Hypothalamus (tissue), 51 donors: ENCODE results near the gene HELZ2.

Experiments used
- DNase-seq, 51 donors: peaks; one replicate each; lab custom pipeline; 2025; lab: John Stamatoyannopoulos, UW

Gene HELZ2

DNA sequence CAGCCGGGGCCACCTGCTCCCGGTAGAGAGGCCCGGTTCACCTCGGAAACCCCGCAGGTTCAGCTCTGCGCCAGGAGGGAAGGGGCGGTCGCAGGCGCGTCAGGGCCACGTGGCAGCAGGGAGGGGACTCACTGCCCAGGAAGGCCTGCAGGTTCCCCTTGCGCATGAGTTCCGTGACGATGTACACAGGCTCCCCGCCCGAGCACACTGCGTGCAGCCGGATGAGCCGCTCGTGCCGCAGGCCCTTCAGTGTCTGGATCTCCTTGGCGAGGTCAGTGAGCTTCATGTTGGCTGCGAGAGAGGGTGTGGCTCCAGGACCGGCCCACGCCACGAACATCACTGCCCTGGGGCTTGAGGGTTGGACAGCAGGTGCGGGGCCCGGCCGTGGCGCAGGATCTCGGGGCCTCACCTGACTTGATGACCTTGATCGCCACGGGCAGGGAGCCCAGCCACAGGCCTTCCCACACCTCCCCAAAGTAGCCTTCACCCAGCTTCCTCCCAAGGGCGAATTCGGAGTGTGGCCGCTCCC, 31.9 kb downstream of the HELZ2 start:
- DNase-seq, result no peak

DNA sequence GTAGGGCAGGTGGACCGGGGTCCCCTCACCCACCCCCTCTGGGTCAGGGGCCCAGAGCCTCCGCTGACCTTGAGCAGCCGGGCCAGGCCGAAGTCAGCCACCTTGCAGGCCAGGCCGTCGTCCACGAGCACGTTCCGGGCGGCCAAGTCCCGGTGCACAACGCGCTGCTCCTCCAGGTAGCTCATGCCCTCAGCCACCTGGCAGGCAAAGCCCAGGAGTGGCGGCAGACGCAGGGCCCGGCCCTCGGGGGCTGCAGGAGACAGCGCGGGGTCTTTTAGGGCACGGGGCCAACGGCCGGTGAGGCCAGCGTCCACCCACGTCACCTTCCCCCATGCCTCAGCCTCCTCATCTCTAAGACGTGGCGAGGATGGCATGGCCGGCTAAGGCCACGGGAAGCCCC, 32.7 kb downstream of the HELZ2 start:
- DNase-seq, result no peak

DNA sequence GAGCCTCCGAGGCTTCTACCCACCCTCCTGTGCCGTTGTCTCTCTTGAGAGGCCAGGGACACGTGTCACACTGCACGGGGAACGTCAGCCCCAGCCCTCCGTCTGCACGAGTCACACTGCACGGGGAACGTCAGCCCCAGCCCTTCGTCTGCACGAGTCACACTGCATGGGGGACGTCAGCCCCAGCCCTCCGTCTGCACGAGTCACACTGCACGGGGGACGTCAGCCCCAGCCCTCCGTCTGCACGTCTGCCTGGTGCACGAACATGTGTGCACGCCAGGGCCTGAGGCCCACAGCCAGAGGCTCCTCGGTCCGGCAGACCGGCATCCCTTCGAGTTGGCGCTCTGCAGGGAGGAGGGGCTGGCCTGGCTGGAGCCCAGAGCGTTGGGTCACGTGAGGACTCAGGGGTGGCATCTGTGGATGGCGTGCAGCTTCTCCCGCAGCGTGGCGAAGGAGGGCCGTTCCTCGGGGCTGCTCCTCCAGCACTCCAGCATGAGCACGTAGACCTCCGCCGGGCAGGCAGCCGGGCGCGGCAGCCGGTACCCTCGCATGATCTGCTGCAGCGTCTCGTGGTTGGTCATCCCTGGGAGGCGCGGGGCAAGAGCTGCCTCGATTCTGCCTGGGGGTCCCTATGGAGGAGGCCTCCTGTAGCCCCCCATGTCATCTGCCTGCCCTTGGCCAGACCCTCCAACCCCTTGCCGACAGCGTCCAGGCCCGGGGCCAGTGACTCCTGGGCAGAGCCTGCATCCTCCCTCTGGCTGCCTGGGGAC, 33.4 kb downstream of the HELZ2 start:
- DNase-seq, result peak in 24 of 51 donors; percentile 11 to 53 (median 30)

DNA sequence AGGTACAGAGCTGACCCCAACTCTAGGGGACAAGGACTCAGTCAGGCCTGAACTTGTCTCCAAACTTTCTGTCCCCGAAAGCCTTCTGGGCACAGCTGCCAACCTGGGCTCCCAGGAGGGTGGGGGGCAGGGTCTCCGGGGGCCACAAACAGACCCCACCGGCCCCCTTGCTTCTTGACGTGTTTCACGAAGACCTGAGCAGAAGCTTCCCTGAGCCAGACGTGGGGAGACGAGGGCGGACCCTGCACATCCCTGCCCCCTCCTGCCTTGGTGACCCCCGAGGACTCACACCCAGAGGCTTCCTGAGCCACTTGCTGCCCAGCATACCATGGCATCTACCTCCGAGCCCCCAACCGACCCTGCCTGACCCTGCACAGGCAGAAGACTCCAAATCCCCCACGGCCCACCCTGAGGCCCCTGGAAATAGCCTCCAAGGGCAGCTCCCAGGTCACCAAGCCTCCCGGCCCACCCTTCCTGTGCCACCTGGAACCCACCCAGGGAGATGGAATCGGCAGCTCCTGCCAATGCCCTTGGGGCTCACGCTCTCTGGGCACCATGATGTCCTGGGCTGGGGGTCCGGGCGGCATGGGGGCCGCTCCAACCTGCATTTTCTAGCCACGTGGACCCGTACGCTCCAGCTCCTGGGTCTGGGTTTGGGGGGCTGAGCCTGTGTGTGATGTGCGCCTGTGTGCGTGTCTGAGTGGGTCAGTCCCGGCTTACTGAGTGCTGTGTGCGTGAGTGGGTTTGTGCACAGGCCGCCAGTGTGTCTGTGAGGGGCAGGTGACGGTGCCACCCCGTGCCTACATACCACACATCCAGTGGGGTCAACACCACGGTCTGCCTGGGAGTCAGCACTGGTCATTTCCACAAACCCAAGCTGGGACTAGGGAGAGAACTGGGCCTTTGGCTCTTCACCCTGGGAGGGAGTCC, 34.3 kb downstream of the HELZ2 start:
- no peak for DNase-seq

DNA sequence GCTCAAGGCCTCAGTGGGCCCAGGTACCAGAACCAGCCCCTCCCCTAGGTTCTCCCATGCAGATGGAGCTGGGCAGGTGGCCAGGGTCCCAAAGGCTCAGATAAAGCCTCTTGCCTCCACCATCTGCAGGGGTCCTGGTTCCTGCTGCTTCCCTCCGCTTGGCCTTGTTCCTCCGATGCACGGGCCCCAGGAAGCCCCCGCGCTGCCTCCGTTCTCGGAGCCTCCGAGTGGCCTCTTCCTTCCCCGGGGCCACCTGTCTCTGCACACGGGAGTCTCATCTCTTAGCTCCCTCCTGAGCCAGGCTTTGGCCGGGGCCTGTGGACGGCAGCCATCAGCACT, 35.0 kb downstream of the HELZ2 start:
- DNase-seq, result no peak

DNA sequence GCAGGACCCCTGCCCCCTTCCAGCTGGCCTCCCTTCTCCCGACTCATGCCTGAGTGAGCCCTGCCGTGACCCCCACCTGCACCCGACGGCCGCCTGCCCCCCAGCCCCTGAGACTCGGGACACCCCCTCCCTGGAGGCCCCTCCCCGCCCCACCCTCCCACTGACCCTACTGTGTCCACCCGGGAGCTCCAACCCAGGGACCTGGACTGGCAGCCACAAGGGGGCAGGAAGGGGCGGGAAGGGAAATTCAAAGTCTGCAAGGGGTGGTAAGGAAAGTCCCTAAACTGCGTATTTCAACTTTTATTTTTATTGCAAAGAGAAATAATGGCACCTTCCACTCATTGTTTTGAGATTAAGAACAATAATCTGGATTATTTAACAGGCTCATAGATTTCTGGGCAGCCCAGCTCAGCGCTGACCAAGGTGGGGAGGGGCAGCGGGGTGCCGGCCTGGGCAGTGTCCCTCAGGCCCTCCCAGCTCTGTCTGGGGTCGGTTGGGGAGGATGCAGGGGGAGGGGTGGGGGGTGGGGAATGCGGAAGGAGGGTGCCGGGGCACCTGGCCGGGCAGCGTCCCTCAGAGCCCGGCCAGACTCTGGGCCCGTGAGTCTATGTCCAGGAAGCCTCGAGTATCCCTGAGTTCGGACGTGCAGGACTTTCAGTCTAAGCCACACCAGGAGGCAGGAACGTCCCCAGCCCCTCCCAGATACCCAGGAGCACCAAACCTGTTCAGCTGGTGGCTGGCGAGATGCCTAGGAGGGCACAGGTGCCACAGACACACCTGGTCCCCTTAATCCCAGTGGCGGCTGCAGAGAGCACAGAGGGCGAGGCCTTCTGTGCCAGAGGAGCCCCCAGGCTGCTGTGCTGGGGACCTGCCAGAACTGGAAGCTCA, 35.6 kb downstream of the HELZ2 start:
- DNase-seq, result no peak

DNA sequence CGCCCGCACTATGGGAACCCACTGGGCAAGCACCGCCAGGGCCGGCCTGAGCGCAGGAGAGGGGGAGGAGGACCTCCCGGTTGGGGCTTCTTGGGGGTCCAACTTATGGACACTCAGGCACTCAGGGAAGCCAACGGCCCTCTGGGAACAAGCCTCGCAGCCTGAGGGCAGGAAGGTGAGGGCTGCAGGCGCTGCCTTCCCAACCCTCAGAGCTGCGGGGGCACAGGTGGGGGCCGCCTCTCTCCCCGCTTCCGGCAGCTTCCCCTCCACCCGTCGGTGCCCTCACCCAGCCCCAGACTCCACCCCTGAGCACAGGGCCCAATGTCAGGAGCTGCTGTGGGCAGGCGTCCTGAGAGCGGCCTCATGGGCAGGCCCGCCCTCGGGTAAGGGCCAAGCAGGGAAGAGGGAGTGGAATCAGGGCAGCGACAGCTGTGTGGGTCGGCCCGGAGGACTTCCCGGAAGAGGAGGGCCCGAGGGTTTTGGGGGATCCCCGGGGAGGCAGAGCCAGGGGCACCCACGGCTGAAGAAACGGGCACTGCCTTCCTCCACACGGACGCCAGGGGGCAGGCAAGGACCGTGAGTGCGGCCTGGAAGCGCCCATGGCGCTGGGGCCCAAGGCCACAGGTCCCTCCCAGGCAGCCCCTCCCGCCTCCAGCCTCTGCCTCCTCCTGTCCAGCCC, 36.4 kb downstream of the HELZ2 start:
- peak in 47 of 51 donors; percentile 6 to 79 (median 50) for DNase-seq

DNA sequence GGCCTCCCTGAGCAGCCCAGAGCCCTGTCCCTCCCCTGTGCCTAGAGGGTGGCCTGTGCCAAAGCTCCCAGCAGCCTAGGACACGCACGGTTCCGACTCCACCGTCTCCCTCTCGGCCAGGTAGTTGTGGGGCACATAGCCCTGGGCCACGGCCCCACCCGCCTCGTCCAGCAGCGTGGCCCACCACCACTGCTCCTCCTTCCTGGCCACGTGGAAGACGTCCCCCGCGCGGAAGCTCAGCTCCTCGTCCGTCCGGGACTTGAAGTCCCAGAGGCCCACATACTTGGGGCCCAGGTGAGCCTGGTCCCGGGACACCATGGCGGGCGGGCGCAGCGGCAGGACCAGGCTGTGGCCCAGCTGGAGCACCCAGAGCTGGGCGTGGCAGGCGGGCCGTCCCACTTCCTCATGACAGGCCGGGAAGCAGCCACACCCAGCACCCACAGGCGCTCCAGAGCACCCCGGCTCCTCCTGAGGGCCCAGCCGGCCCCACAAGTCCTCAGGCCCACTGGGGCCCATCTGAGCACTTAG, 37.0 kb downstream of the HELZ2 start, which contains the start of gene PTK6:
Gene PTK6, minus strand, starts transcription at position 380 of the 528 bp plus-strand sequence. Its CDS starts 62 bp downstream, at position 318.
- DNase-seq, result no peak

DNA sequence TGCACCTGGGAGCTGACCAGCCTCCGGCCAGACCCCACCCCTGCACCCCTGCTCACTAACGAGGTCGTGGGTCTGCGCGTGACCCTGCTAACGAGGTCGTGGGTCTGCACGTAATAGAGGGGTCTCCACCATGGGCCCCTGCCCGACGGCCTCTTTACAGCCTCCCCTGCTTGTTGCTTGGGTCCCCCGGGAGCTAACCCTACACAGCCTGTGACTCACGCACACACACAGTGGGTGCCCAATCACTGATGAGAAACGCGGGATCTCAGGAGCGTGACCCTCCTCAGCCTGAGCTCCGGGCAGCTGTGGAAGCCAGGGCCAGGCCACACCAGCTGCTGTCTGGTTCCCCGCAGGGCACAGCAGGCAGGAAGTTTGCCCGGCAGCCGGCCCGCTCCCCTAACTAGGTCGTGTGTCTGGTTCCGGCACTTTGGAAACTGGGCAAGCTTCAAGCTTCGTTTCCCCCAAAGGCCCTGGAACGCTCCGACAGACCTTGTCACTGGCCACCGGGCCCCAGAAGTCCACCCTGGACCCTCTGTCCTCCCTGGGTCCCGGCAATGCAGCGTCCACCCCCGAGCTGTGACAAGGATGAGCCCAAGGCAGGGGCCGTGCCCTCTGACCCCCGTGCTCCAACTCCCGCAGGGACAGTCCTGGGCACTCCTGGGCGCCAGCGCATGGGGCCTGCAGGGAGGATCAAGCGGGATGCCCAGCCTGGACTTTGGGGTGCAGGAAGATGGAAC, 37.6 kb downstream of the HELZ2 start:
- DNase-seq, result no peak

DNA sequence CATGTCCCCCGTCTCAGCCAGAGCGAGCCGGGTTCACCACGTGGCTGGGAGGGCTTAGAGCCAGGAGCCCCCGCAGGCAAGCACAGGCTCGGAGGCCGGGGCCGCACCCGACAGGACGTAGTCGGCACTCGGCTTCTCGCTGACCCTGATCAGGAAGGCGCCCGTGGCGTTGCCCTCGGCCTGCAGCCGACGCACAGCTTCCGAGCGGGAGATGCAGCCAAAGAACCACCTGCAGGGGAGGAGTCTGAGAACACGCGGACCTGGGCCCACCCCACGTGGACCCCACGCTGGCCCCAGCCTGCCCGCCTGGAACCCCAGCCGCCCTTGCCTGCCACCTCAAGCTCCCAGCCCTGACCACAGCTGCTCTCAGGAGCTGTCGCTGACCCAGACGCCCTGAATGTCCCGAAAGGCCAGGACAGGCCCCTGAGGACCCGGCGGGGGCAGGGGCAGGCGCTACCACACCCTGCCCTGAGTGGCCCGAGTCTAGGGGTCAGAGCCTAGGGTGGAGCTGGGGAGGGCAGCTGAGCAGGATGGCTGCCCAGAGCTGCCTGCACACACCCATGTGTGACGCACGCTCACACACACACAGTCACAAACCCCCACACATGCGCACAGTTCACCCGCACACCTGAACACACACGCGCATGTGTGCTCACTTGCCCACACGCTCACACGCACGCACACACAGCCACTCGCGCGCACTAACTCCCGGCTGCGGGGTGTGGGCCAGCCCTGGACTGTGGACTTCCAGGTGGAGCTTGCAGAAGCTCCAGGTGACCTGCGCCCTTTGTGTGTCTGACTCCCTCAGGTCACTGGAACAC, 39.0 kb downstream of the HELZ2 start:
- DNase-seq, result no peak

DNA sequence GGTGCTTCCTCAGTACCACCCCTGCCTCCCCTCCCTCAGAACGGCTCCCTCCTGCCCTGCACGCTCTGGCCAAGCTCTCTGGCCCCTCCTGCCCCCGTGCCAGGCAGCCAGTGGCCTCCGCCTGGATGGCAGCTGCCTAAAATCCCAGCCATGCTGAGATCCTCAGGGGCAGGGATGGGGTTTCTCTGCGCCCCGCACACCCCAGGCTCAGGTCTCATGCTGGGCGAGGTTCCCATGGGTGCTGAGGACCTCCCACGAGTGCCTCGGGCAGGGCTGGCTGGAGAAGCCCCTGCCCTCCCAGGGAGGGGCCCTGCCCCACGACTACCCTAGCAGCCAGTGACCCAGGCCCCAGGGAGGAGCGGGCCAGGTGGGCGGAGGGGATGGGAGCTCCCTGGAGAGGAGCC, 39.6 kb downstream of the HELZ2 start:
- DNase-seq, result no peak

DNA sequence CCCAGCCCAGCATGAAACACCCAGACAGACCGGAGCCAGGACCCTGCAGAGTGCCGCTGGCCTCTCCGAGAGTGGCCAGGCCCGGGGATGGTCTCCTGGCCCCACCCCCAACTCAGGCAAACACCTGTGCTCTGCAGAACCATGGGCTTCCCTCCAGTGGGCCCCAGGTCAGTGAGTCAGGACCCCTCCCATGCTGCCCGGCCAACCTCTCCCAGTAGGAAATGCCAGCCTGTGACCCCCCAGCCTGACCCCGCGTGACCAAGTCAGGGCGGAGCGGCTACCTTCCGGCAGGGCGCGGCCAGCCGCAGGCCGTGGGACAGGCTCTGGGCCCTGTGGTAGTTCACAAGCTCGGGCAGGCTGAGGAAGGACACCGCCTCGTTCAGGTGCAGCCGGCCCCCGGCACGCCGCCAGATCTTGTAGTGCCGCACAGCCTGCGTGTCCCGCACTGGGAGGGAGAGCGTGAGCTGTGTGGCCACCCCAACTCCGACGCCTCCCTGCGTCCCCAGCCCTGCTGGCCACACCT, 40.1 kb downstream of the HELZ2 start:
- no peak for DNase-seq

DNA sequence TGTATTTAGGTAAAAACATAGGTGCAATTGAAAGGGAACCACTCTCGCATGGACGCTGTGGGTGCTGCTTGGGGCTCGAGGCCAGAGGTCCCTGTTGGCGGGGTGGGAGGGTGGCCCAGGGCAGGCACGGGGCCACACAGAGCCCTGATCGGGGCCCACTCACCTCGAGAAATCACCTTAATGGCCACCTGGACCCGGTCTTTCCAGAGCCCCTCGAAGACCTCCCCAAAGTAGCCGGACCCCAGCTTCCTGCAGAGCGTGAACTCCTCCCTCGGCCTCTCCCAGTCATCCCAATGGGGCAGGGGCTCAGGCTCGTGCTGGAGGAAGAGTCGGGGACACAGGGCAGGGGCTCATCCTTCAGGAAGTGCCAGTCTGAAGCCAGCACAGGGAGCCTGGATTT, 40.7 kb downstream of the HELZ2 start:
- no peak for DNase-seq

DNA sequence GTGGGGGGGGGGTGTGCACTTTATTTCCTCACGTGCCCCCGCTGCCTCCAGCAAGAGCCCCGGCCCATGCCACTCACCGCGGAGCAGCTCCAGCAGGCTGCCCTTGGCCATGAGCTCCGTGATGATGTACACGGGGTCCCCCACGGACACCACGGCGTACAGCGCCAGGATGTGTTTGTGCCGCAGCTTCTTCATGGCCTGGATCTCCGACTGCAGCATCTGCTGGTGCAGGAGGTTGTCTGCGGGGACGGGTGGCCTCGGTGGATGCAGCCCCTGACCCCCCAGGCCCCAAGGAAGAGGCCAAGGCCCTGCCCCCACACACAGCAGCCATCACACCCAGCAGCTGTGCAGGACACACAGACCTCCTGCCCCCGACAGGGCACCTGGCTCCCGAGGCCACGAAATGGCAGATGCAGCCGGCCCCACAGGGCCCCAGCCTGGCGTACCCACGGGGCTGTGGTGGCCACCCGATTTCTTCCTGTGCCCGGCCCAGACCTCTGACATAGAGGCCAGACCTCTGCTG, 41.5 kb downstream of the HELZ2 start:
- no peak for DNase-seq

DNA sequence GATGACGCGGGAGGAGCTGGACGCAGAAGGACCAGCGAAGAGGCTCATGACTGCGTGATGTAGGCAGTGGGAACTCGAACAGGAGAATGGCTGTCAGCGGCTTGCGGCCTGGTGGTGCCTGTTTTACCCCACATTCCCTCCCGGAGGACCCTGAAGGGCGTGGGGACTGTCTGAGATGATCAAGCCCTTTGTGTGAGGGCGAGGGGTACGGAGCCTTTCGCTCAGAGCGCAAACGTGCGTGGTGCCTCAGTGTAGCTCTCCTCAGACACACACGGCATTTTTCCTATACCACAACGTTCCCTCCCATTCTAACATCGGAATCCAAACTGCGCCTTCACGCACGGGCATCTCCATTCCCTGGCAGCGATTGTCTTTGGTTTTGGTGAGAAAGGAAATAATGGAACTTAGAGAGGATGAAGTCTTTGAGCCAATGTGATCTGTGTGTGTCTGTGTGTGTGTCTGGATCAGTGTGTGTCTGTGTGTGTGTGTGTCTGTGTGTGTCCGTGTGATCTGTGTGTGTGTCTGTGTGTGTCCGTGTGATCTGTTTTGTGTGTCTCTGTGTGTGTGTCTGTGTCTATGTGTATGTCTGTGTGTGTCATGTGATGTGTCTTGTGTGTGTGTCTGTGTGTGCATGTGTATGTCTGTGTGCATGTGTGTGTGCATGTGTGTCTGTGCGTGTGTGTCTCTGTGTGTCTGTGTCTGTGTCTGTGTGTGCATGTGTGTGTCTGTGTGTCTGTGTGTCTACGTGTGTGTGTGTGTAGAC, 42.2 kb downstream of the HELZ2 start:
- no peak for DNase-seq

DNA sequence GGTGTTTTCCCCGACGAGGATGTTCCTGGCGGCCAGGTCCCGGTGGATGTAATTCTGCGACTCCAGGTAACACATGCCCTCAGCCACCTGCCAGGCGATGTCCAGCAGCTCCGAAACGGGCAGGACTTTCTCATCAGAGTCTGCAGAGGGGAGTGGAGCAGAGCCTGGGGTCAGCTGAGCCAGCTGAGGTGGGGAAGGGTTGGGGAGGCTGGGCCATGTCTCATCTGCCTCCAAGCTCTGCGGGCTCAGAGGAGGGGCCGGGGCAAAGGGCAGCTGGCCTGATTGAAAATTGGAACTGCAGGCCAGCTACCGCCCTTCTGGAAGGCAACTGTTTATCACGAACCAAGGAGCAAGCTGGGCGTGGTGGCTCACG, 43.3 kb downstream of the HELZ2 start:
- DNase-seq, result no peak
